Left kidney (tissue), 2 donors: ENCODE data around the gene SLC12A9. TPM values are rescaled to one million over a fixed set of nuclear protein-coding genes. Genes with fewer than 3 reads are reported as not detected.
"Not testable (repeated sequence)": the region's sequence is repeated elsewhere in the genome, so short reads cannot be mapped to it uniquely, and the experiment has no call there.

Experiments
- DNase-seq: peaks from one replicate; pipeline ENCODE4 v3.0.0-alpha.2; 2013
- polyA plus RNA-seq: library from polyadenylated mRNA; unstranded; fragments of 120-200 nt; gene quantifications from one replicate; pipeline ENCODE4 v1.2.1, GENCODE V29; 2013; ENCODE audit not compliant: insufficient read length

The SLC12A9 gene
- polyA plus RNA-seq, 1 donor = 29.9 TPM

- no peak for DNase-seq
Measured at GRCh38 chr7:100825215-100825671, 27.3 kb upstream of the SLC12A9 start.

GRCh38 chr7:100825751-100826513, 26.6 kb upstream of the SLC12A9 start:
- peak; percentile 61 for DNase-seq

- DNase-seq = peak; percentile 20
Measured at GRCh38 chr7:100826514-100827329, 25.8 kb upstream of the SLC12A9 start.

- DNase-seq = peak; percentile 94
Measured at GRCh38 chr7:100827330-100828226, 24.9 kb upstream of the SLC12A9 start, which contains the start of gene EPHB4. Gene EPHB4 (minus strand): TSS chr7:100827523. CDS start chr7:100827030, 493 bp downstream.

GRCh38 chr7:100829150-100829716, 23.3 kb upstream of the SLC12A9 start:
- DNase-seq = peak; percentile 26

GRCh38 chr7:100830396-100830795, 22.1 kb upstream of the SLC12A9 start:
- DNase-seq = no peak

GRCh38 chr7:100832281-100832633, 20.3 kb upstream of the SLC12A9 start:
- DNase-seq = no peak

- DNase-seq = peak; percentile 77
Measured at GRCh38 chr7:100835903-100836811, 16.4 kb upstream of the SLC12A9 start.

GRCh38 chr7:100836812-100837098, 15.8 kb upstream of the SLC12A9 start:
- DNase-seq = no peak

- DNase-seq = peak; percentile 91
Measured at GRCh38 chr7:100837099-100837836, 15.2 kb upstream of the SLC12A9 start.

- no peak for DNase-seq
Measured at GRCh38 chr7:100839361-100839760, 13.2 kb upstream of the SLC12A9 start.

- DNase-seq = no peak
Measured at GRCh38 chr7:100840470-100841100, 11.9 kb upstream of the SLC12A9 start.

GRCh38 chr7:100847360-100847759, 5.2 kb upstream of the SLC12A9 start:
- no peak for DNase-seq

GRCh38 chr7:100854146-100854895, 1.8 kb downstream of the SLC12A9 start:
- DNase-seq = no peak

- DNase-seq = not testable (repeated sequence)
Measured at GRCh38 chr7:100854899-100855298, 2.4 kb downstream of the SLC12A9 start.

- DNase-seq = no peak
Measured at GRCh38 chr7:100855515-100855914, 3.0 kb downstream of the SLC12A9 start.

GRCh38 chr7:100856871-100857282, 4.4 kb downstream of the SLC12A9 start:
- no peak for DNase-seq

- no peak for DNase-seq
Measured at GRCh38 chr7:100859856-100860255, 7.3 kb downstream of the SLC12A9 start.
